Subcutaneous abdominal adipose tissue (tissue), 5 donors: Measurements from ENCODE around the gene NOLC1.

Source experiments
- H3K27ac ChIP-seq: one replicate; pipeline ENCODE4 v1.7.0; 2013; ENCODE audit warnings: low read depth, mild to moderate bottlenecking, inconsistent platforms, low read length, moderate library complexity
- H3K27me3 ChIP-seq, 5 donors: one replicate each; pipeline ENCODE4 v1.7.0; 2013; ENCODE audit warnings: low read length in 5 of 5, inconsistent platforms in 1 of 5; ENCODE audit not compliant: control insufficient read depth in 5 of 5, insufficient read depth in 4 of 5
- H3K36me3 ChIP-seq, 5 donors: one replicate each; pipeline ENCODE4 v1.7.0; 2013; ENCODE audit warnings: low read length in 5 of 5; ENCODE audit not compliant: control insufficient read depth in 5 of 5, insufficient read depth in 5 of 5
- H3K4me1 ChIP-seq, 5 donors: one replicate each; pipeline ENCODE4 v1.7.0; 2013; ENCODE audit warnings: low read length in 5 of 5, mild to moderate bottlenecking in 3 of 5, moderate library complexity in 1 of 5; ENCODE audit not compliant: control insufficient read depth in 5 of 5, insufficient read depth in 5 of 5
- H3K4me3 ChIP-seq, 5 donors: one replicate each; pipeline ENCODE4 v1.7.0; 2013; ENCODE audit warnings: low read length in 5 of 5, low read depth in 1 of 5
- H3K9ac ChIP-seq, 5 donors: one replicate each; pipeline ENCODE4 v1.7.0; 2013; ENCODE audit warnings: low read length in 5 of 5, mild to moderate bottlenecking in 4 of 5, moderate library complexity in 3 of 5
- H3K9me3 ChIP-seq, 5 donors: one replicate each; pipeline ENCODE4 v1.7.0; 2013; ENCODE audit warnings: low read length in 5 of 5; ENCODE audit not compliant: control insufficient read depth in 5 of 5
- donor health status: healthy.
- donor health status: healthy.
- donor health status: healthy.
- donor health status: healthy.
- donor health status: healthy.

The NOLC1 gene

GRCh38 chr10:102151774-102152544 lies at the start of gene NOLC1:
NOLC1 (plus strand) TSS chr10:102152389; CDS start chr10:102152411, 22 bp downstream.
- H3K27me3 ChIP-seq, result peaks cover 0 to 7% (median 0%) of the 10 kb centered on the region in 5 donors
- H3K4me1 ChIP-seq, result peaks cover 12 to 20% (median 18%) of the 10 kb centered on the region in 5 donors
- H3K4me3 ChIP-seq, result peak within 1 kb of the TSS; percentile 84 to 99 (median 92)
- peaks cover 0 to 2% (median 0%) of the 10 kb centered on the region in 5 donors for H3K9me3 ChIP-seq
- peaks cover 6 to 50% (median 31%) of the 10 kb centered on the region in 5 donors for H3K36me3 ChIP-seq
- peak within 1 kb of the TSS; percentile 70 to 98 (median 96) for H3K9ac ChIP-seq
- peak within 1 kb of the TSS; percentile 98 for H3K27ac ChIP-seq

- H3K4me1 ChIP-seq, result peaks cover 0 to 2% (median 0%) of the 10 kb centered on the region in 5 donors
- H3K9ac ChIP-seq, result no peak overlapping the region
- peaks cover 0 to 12% (median 8%) of the 10 kb centered on the region in 5 donors for H3K36me3 ChIP-seq
- no peak overlapping the region for H3K27ac ChIP-seq
- no peaks in the 10 kb centered on the region for H3K9me3 ChIP-seq
- H3K27me3 ChIP-seq, result no peaks in the 10 kb centered on the region
- H3K4me3 ChIP-seq, result no peak overlapping the region
Observed at GRCh38 chr10:102102421-102102820, 49.8 kb upstream of the NOLC1 start.

GRCh38 chr10:102106998-102107397 lies 45.2 kb upstream of the NOLC1 start:
- H3K27me3 ChIP-seq, result no peaks in the 10 kb centered on the region
- no peak overlapping the region for H3K9ac ChIP-seq

GRCh38 chr10:102109166-102110116 lies 42.7 kb upstream of the NOLC1 start:
- Histone ChIP-seq H3K27me3 (no peaks in the 10 kb centered on the region), H3K27ac (no peak overlapping the region), H3K4me3 (no peak overlapping the region), H3K9me3 (no peaks in the 10 kb centered on the region), H3K36me3 (peaks cover 3 to 52% (median 49%) of the 10 kb centered on the region in 5 donors), H3K9ac (peak overlapping the region in 1 of 5 donors; percentile 2), H3K4me1 (peaks cover 5 to 24% (median 19%) of the 10 kb centered on the region in 5 donors)

More at GRCh38 chr10:102106998-102107397, 45.2 kb upstream of the NOLC1 start:
- Histone ChIP-seq H3K4me1 (peaks cover 0 to 2% (median 0%) of the 10 kb centered on the region in 5 donors), H3K36me3 (peaks cover 3 to 52% (median 49%) of the 10 kb centered on the region in 5 donors), H3K27ac (no peak overlapping the region), H3K4me3 (no peak overlapping the region), H3K9me3 (no peaks in the 10 kb centered on the region)

- no peak overlapping the region for H3K27ac ChIP-seq
- H3K9me3 ChIP-seq, result no peaks in the 10 kb centered on the region
- no peaks in the 10 kb centered on the region for H3K27me3 ChIP-seq
- no peak overlapping the region for H3K4me3 ChIP-seq
- H3K4me1 ChIP-seq, result peaks cover 7 to 38% (median 32%) of the 10 kb centered on the region in 5 donors
- H3K9ac ChIP-seq, result no peak overlapping the region
- H3K36me3 ChIP-seq, result peaks cover 3 to 49% (median 48%) of the 10 kb centered on the region in 5 donors
Observed at GRCh38 chr10:102111276-102111675, 40.9 kb upstream of the NOLC1 start.

- H3K9me3 ChIP-seq, result no peaks in the 10 kb centered on the region
- H3K27ac ChIP-seq, result no peak overlapping the region
- no peaks in the 10 kb centered on the region for H3K27me3 ChIP-seq
- peak overlapping the region in 1 of 5 donors; percentile 49 for H3K9ac ChIP-seq
- peaks cover 3 to 41% (median 40%) of the 10 kb centered on the region in 5 donors for H3K36me3 ChIP-seq
- H3K4me1 ChIP-seq, result peaks cover 10 to 49% (median 42%) of the 10 kb centered on the region in 5 donors
- no peak overlapping the region for H3K4me3 ChIP-seq
Observed at GRCh38 chr10:102112210-102112817, 39.9 kb upstream of the NOLC1 start.

GRCh38 chr10:102113261-102113955 lies 38.8 kb upstream of the NOLC1 start:
- peaks cover 17 to 60% (median 53%) of the 10 kb centered on the region in 5 donors for H3K4me1 ChIP-seq
- no peaks in the 10 kb centered on the region for H3K9me3 ChIP-seq
- no peaks in the 10 kb centered on the region for H3K27me3 ChIP-seq
- no peak overlapping the region for H3K27ac ChIP-seq
- H3K4me3 ChIP-seq, result peak overlapping the region; percentile 59 to 71 (median 64)
- H3K9ac ChIP-seq, result peak overlapping the region; percentile 9 to 84 (median 63)
- H3K36me3 ChIP-seq, result peaks cover 3 to 31% (median 31%) of the 10 kb centered on the region in 5 donors

- Histone ChIP-seq H3K9ac (peak overlapping the region; percentile 19 to 84 (median 63)), H3K36me3 (peaks cover 3 to 23% (median 23%) of the 10 kb centered on the region in 5 donors), H3K27ac (no peak overlapping the region)
Observed at GRCh38 chr10:102113956-102114857, 38.0 kb upstream of the NOLC1 start.

More at GRCh38 chr10:102113956-102114857, 38.0 kb upstream of the NOLC1 start:
- Histone ChIP-seq H3K4me1 (peaks cover 22 to 68% (median 61%) of the 10 kb centered on the region in 5 donors), H3K4me3 (peak overlapping the region; percentile 62 to 71 (median 64)), H3K9me3 (no peaks in the 10 kb centered on the region), H3K27me3 (no peaks in the 10 kb centered on the region)
